ENCODE data around the gene KNDC1. TPM values are rescaled to one million over a fixed set of nuclear protein-coding genes. Genes with fewer than 3 reads are reported as not detected.

Gene KNDC1
- total RNA-seq, 2 donors from 2014 or later: 0.29 to 0.32 TPM

- Histone ChIP-seq H3K9me3 (no peaks in the 10 kb centered on the region), H3K27ac (no peak overlapping the region), H3K4me1 (peaks cover 5% of the 10 kb centered on the region), H3K27me3 (no peaks in the 10 kb centered on the region), H3K4me3 (no peak overlapping the region), H3K36me3 (no peaks in the 10 kb centered on the region), H3K9ac (ENCODE audit: low read depth in 2 of 2, low read length in 2 of 2) (no peak overlapping the region)
- no peak for DNase-seq
- no peak for TF ChIP-seq CTCF (IDR thresholded peaks at IDR 0.05)
- intact Hi-C loops (cut with DNase I): no loop called here
Observed at GRCh38 chr10:133268532-133268931, 108.5 kb downstream of the KNDC1 start.

- DNase-seq: no peak
- Histone ChIP-seq H3K36me3 (no peaks in the 10 kb centered on the region), H3K4me1 (peaks cover 1% of the 10 kb centered on the region), H3K27me3 (no peaks in the 10 kb centered on the region), H3K27ac (no peak overlapping the region), H3K9ac (ENCODE audit: low read depth in 2 of 2, low read length in 2 of 2) (no peak overlapping the region), H3K4me3 (no peak overlapping the region), H3K9me3 (no peaks in the 10 kb centered on the region)
- intact Hi-C loops (cut with DNase I): no loop called here
- TF ChIP-seq CTCF (IDR thresholded peaks at IDR 0.05): no peak
Observed at GRCh38 chr10:133269367-133269766, 109.3 kb downstream of the KNDC1 start.

- no peak overlapping the region for H3K4me3 ChIP-seq
- H3K4me1 ChIP-seq: no peaks in the 10 kb centered on the region
- TF ChIP-seq CTCF (IDR thresholded peaks at IDR 0.05): no peak
- H3K9me3 ChIP-seq: no peaks in the 10 kb centered on the region
- H3K36me3 ChIP-seq: no peaks in the 10 kb centered on the region
- H3K27ac ChIP-seq: no peak overlapping the region
- no peak overlapping the region for H3K9ac ChIP-seq (ENCODE audit: low read depth in 2 of 2, low read length in 2 of 2)
- intact Hi-C loops (cut with DNase I): no loop called here
- no peak for DNase-seq
- no peaks in the 10 kb centered on the region for H3K27me3 ChIP-seq
Observed at GRCh38 chr10:133270204-133270603, 110.2 kb downstream of the KNDC1 start.

- no peaks in the 10 kb centered on the region for H3K9me3 ChIP-seq
- intact Hi-C loops (cut with DNase I): no loop called here
- H3K36me3 ChIP-seq: no peaks in the 10 kb centered on the region
- H3K4me3 ChIP-seq: no peak overlapping the region
- H3K27me3 ChIP-seq: peaks cover 3% of the 10 kb centered on the region
- no peak for DNase-seq
- H3K4me1 ChIP-seq: no peaks in the 10 kb centered on the region
- no peak overlapping the region for H3K9ac ChIP-seq (ENCODE audit: low read depth in 2 of 2, low read length in 2 of 2)
- H3K27ac ChIP-seq: no peak overlapping the region
- TF ChIP-seq CTCF (IDR thresholded peaks at IDR 0.05): no peak
Observed at GRCh38 chr10:133270773-133271297, 110.8 kb downstream of the KNDC1 start.

GRCh38 chr10:133271521-133272300 lies 111.7 kb downstream of the KNDC1 start:
- intact Hi-C loops (cut with DNase I): no loop called here
- no peaks in the 10 kb centered on the region for H3K9me3 ChIP-seq
- H3K4me3 ChIP-seq: no peak overlapping the region
- H3K27ac ChIP-seq: no peak overlapping the region
- no peaks in the 10 kb centered on the region for H3K36me3 ChIP-seq
- TF ChIP-seq CTCF (IDR thresholded peaks at IDR 0.05): no peak
- H3K27me3 ChIP-seq: peaks cover 11% of the 10 kb centered on the region
- no peak for DNase-seq
- no peaks in the 10 kb centered on the region for H3K4me1 ChIP-seq
- H3K9ac ChIP-seq (ENCODE audit: low read depth in 2 of 2, low read length in 2 of 2): no peak overlapping the region

All from colonic mucosa (tissue), 4 donors.